ENCODE results near the gene ERC2.

GRCh38 chr3:55951388-55951787 lies 516.9 kb downstream of the ERC2 start:
- no peak for TF ChIP-seq CTCF (IDR thresholded peaks at IDR 0.05)
- no peak for TF ChIP-seq ZFX (IDR thresholded peaks at IDR 0.05; ENCODE audit: borderline replicate concordance)

Data from 22Rv1 (cell line).